Gastrocnemius medialis (tissue), 4 donors: ENCODE measurements around the gene TBC1D5.

Source experiments
- POLR2A ChIP-seq, 2 donors: fragments of 450-650 bp; IDR thresholded peaks; one replicate each; pipeline ENCODE4 v1.6.1; 2017; ENCODE audit warnings: antibody characterized with exemption in 2 of 2, mild to moderate bottlenecking in 2 of 2, moderate library complexity in 2 of 2
- TF ChIP-seq, protein P1 (sequence below), 5 experiments: fragments of 450-650 bp in 3 of 5; fragments of 200-600 bp in 2 of 5; sonication (generic) in 2 of 5; IDR thresholded peaks in 4 of 5; conservative IDR thresholded peaks in 1 of 5; 1 replicate in 4 of 5; 2 replicates in 1 of 5; pipeline ENCODE4 v1.5.1; 2016 to 2019; ENCODE audit warnings: antibody characterized with exemption in 5 of 5, mild to moderate bottlenecking in 3 of 5, moderate library complexity in 3 of 5

- TF ChIP-seq, protein P1, sequence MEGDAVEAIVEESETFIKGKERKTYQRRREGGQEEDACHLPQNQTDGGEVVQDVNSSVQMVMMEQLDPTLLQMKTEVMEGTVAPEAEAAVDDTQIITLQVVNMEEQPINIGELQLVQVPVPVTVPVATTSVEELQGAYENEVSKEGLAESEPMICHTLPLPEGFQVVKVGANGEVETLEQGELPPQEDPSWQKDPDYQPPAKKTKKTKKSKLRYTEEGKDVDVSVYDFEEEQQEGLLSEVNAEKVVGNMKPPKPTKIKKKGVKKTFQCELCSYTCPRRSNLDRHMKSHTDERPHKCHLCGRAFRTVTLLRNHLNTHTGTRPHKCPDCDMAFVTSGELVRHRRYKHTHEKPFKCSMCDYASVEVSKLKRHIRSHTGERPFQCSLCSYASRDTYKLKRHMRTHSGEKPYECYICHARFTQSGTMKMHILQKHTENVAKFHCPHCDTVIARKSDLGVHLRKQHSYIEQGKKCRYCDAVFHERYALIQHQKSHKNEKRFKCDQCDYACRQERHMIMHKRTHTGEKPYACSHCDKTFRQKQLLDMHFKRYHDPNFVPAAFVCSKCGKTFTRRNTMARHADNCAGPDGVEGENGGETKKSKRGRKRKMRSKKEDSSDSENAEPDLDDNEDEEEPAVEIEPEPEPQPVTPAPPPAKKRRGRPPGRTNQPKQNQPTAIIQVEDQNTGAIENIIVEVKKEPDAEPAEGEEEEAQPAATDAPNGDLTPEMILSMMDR (IDR thresholded peaks at IDR 0.05 in 4 of 5, conservative IDR thresholded peaks at IDR 0.05 in 1 of 5), result no peak
- no peak for TF ChIP-seq POLR2A (IDR thresholded peaks at IDR 0.05)
Measured at GRCh38 chr3:17367171-17367570, 375.3 kb downstream of the TBC1D5 start.
